Measurements from ENCODE around the gene PTPRD. TPM values are rescaled to one million over a fixed set of nuclear protein-coding genes. Genes with fewer than 3 reads are reported as not detected.

Gene PTPRD
- total RNA-seq, 3 donors from 2014 or later = 2.9 to 5.4 (median 3.6) TPM

GRCh38 chr9:8489835-8490234 lies 2123.0 kb downstream of the PTPRD start:
- H3K4me3 ChIP-seq = no peak overlapping the region
- no peaks in the 10 kb centered on the region for H3K4me1 ChIP-seq
- no peaks in the 10 kb centered on the region for H3K27me3 ChIP-seq
- no peak overlapping the region for H3K27ac ChIP-seq
- no peaks in the 10 kb centered on the region for H3K9me3 ChIP-seq
- intact Hi-C loops (cut with DNase I; ENCODE audit: low total_unique reads) = no loop called here
- H3K36me3 ChIP-seq = no peaks in the 10 kb centered on the region
- TF ChIP-seq POLR2A (IDR thresholded peaks at IDR 0.05) (no peak), POLR2AphosphoS5 (IDR thresholded peaks at IDR 0.05) (no peak), CTCF (IDR thresholded peaks at IDR 0.05) (no peak)
- no peak for DNase-seq (ENCODE audit: low spot score in 2 of 2)

GRCh38 chr9:8486095-8486494 lies 2126.7 kb downstream of the PTPRD start:
- no peak for DNase-seq (ENCODE audit: low spot score in 2 of 2)
- no peaks in the 10 kb centered on the region for H3K27me3 ChIP-seq
- H3K27ac ChIP-seq = no peak overlapping the region
- H3K4me3 ChIP-seq = no peak overlapping the region
- H3K9me3 ChIP-seq = no peaks in the 10 kb centered on the region
- no peaks in the 10 kb centered on the region for H3K4me1 ChIP-seq
- intact Hi-C loops (cut with DNase I; ENCODE audit: low total_unique reads) = no loop called here
- no peaks in the 10 kb centered on the region for H3K36me3 ChIP-seq
- TF ChIP-seq CTCF (IDR thresholded peaks at IDR 0.05) = no peak
- no peak for TF ChIP-seq POLR2AphosphoS5 (IDR thresholded peaks at IDR 0.05)

- H3K27me3 ChIP-seq = no peaks in the 10 kb centered on the region
- no peaks in the 10 kb centered on the region for H3K9me3 ChIP-seq
- H3K27ac ChIP-seq = no peak overlapping the region
- no peak for DNase-seq (ENCODE audit: low spot score in 2 of 2)
- H3K4me3 ChIP-seq = no peak overlapping the region
- no peaks in the 10 kb centered on the region for H3K36me3 ChIP-seq
- intact Hi-C loops (cut with DNase I; ENCODE audit: low total_unique reads) = no loop called here
- H3K4me1 ChIP-seq = no peaks in the 10 kb centered on the region
- TF ChIP-seq POLR2AphosphoS5 (IDR thresholded peaks at IDR 0.05) (no peak), CTCF (IDR thresholded peaks at IDR 0.05) (no peak), POLR2A (IDR thresholded peaks at IDR 0.05) (no peak)
Measured at GRCh38 chr9:8484597-8485191, 2128.1 kb downstream of the PTPRD start.

- no peak overlapping the region for H3K27ac ChIP-seq
- H3K27me3 ChIP-seq = no peaks in the 10 kb centered on the region
- intact Hi-C loops (cut with DNase I; ENCODE audit: low total_unique reads) = no loop called here
- no peak for DNase-seq (ENCODE audit: low spot score in 2 of 2)
- H3K4me3 ChIP-seq = no peak overlapping the region
- H3K36me3 ChIP-seq = no peaks in the 10 kb centered on the region
- TF ChIP-seq CTCF (IDR thresholded peaks at IDR 0.05) (no peak), POLR2A (IDR thresholded peaks at IDR 0.05) (no peak), POLR2AphosphoS5 (IDR thresholded peaks at IDR 0.05) (no peak)
- no peaks in the 10 kb centered on the region for H3K4me1 ChIP-seq
- H3K9me3 ChIP-seq = no peaks in the 10 kb centered on the region
Measured at GRCh38 chr9:8477450-8477849, 2135.4 kb downstream of the PTPRD start.

GRCh38 chr9:8474937-8475336 lies 2137.9 kb downstream of the PTPRD start:
- Histone ChIP-seq H3K27ac (no peak overlapping the region), H3K4me1 (no peaks in the 10 kb centered on the region), H3K27me3 (no peaks in the 10 kb centered on the region), H3K36me3 (no peaks in the 10 kb centered on the region), H3K4me3 (no peak overlapping the region), H3K9me3 (no peaks in the 10 kb centered on the region)
- intact Hi-C loops (cut with DNase I; ENCODE audit: low total_unique reads) = no loop called here
- TF ChIP-seq CTCF (IDR thresholded peaks at IDR 0.05) = no peak
- TF ChIP-seq POLR2A (IDR thresholded peaks at IDR 0.05) = no peak
- no peak for TF ChIP-seq POLR2AphosphoS5 (IDR thresholded peaks at IDR 0.05)
- DNase-seq (ENCODE audit: low spot score in 2 of 2) = no peak
